H1 (cell line): Measurements from ENCODE around the gene PAK5. TPM values are rescaled to one million over a fixed set of nuclear protein-coding genes. Genes with fewer than 3 reads are reported as not detected.

ENCODE experiments used
- CTCF ChIA-PET: fragments of 300-600 bp; sonication (Branson Sonifier 250); formaldehyde crosslinking; loops from one replicate; lab custom pipeline; 2021; ENCODE audit not compliant: partially characterized antibody; lab: Charles Lee
- POLR2A ChIA-PET: fragments of 300-600 bp; sonication (Branson Sonifier 250); formaldehyde crosslinking; loops from one replicate; lab custom pipeline; 2021; ENCODE audit warnings: inconsistent platforms; ENCODE audit not compliant: partially characterized antibody; lab: Charles Lee
- DNase-seq, 2 experiments: peaks; one replicate each; pipeline versions ENCODE4 v3.0.0 to v3.0.0-alpha.2; 2010 to 2022; ENCODE audit warnings: low spot score in 2 of 2, low read depth in 1 of 2, mixed read lengths in 1 of 2
- FAIRE-seq: peaks from 2 replicates; lab custom pipeline; 2011; peaks lifted over from hg19 to GRCh38; lab: Jason Lieb, UNC
- H2AFZ ChIP-seq: 2 replicates; pipeline ENCODE4 v1.8.1; 2012; ENCODE audit warnings: low read length, inconsistent platforms
- H2AK5ac ChIP-seq: 2 replicates; pipeline ENCODE4 v1.6.1; 2013; ENCODE audit warnings: low read depth, low read length
- H2BK120ac ChIP-seq: replicated peaks from 2 replicates; pipeline ENCODE3; 2013; ENCODE audit warnings: low read depth, low read length, inconsistent platforms
- H2BK12ac ChIP-seq: 2 replicates; pipeline ENCODE4 v1.6.1; 2013; ENCODE audit warnings: low read depth, low read length
- H2BK15ac ChIP-seq: 2 replicates; pipeline ENCODE4 v1.6.1; 2013; ENCODE audit warnings: low read length
- H2BK20ac ChIP-seq: 2 replicates; pipeline ENCODE4 v1.6.1; 2013; ENCODE audit warnings: low read length
- H2BK5ac ChIP-seq: 2 replicates; pipeline ENCODE4 v1.6.1; 2013; ENCODE audit warnings: low read depth, low read length
- H3K14ac ChIP-seq: 2 replicates; pipeline ENCODE4 v1.6.1; 2013; ENCODE audit warnings: inconsistent platforms; ENCODE audit not compliant: insufficient read length
- H3K18ac ChIP-seq: 2 replicates; pipeline ENCODE4 v1.6.1; 2013; ENCODE audit warnings: low read length; ENCODE audit errors: extremely low read depth
- H3K23ac ChIP-seq: 2 replicates; pipeline ENCODE4 v1.6.1; 2013; ENCODE audit warnings: inconsistent platforms; ENCODE audit not compliant: insufficient read length
- H3K23me2 ChIP-seq: 2 replicates; pipeline ENCODE4 v1.6.1; 2013; ENCODE audit warnings: low read depth, low read length
- H3K27ac ChIP-seq: 2 replicates; pipeline ENCODE4 v1.6.1; 2011; ENCODE audit warnings: low read depth, low read length, inconsistent platforms
- H3K27me3 ChIP-seq, 4 experiments: replicated peaks in 1 of 4; 1 replicate in 1 of 4; 2 replicates in 3 of 4; pipeline versions ENCODE4 v1.6.1 to v1.8.1; 2011 to 2013; ENCODE audit warnings: low read length in 3 of 4, mild to moderate bottlenecking in 3 of 4, inconsistent platforms in 2 of 4, mixed read lengths in 2 of 4, moderate library complexity in 1 of 4; ENCODE audit not compliant: control insufficient read depth in 3 of 4, insufficient read depth in 3 of 4; ENCODE audit errors: extremely low read depth in 1 of 4
- H3K36me3 ChIP-seq, 4 experiments: 2 replicates each; pipeline versions ENCODE4 v1.6.1 to v1.8.1; 2011 to 2013; ENCODE audit warnings: mild to moderate bottlenecking in 4 of 4, low read length in 3 of 4, moderate library complexity in 2 of 4, control low read depth in 1 of 4, inconsistent platforms in 1 of 4; ENCODE audit not compliant: insufficient read depth in 4 of 4, control insufficient read depth in 2 of 4
- H3K4ac ChIP-seq: replicated peaks from 2 replicates; pipeline ENCODE3; 2013; ENCODE audit warnings: low read length, low read depth, mixed read lengths, inconsistent platforms; ENCODE audit not compliant: insufficient read length
- H3K4me1 ChIP-seq, 4 experiments: replicated peaks in 1 of 4; 1 replicate in 1 of 4; 2 replicates in 3 of 4; pipeline versions ENCODE4 v1.6.1 to v1.8.1; 2011 to 2013; ENCODE audit warnings: low read length in 3 of 4, inconsistent platforms in 2 of 4, mixed read lengths in 1 of 4; ENCODE audit not compliant: insufficient read depth in 4 of 4, control insufficient read depth in 3 of 4
- H3K4me2 ChIP-seq, 2 experiments: 2 replicates each; pipeline versions ENCODE4 v1.6.1 to v1.8.1; 2011 to 2013; ENCODE audit warnings: low read depth in 2 of 2, low read length in 2 of 2, control low read depth in 1 of 2, inconsistent platforms in 1 of 2, mild to moderate bottlenecking in 1 of 2; ENCODE audit not compliant: insufficient read depth in 1 of 2
- H3K4me3 ChIP-seq, 4 experiments: fragments of 200-600, 300-600 bp in 1 of 4; sonication (generic), shearing (Covaris generic), sonication (Bioruptor Twin) in 1 of 4; 2 replicates each; pipeline versions ENCODE4 v1.5.1 to v1.8.1; 2011 to 2016; ENCODE audit warnings: low read length in 4 of 4, low read depth in 3 of 4, control low read depth in 2 of 4, inconsistent platforms in 2 of 4, mild to moderate bottlenecking in 2 of 4, mixed read lengths in 1 of 4, moderate library complexity in 1 of 4; ENCODE audit not compliant: insufficient read depth in 2 of 4; ENCODE audit errors: extremely low read depth in 1 of 4
- H3K56ac ChIP-seq: replicated peaks from 2 replicates; pipeline ENCODE3; 2013; ENCODE audit warnings: low read depth, mild to moderate bottlenecking, mixed read lengths, low read length, inconsistent platforms; ENCODE audit not compliant: insufficient read length
- H3K79me1 ChIP-seq: 2 replicates; pipeline ENCODE4 v1.6.1; 2013; ENCODE audit warnings: low read depth, low read length, control low read depth
- H3K79me2 ChIP-seq, 2 experiments: 2 replicates each; pipeline versions ENCODE4 v1.6.1 to v1.8.1; 2012 to 2013; ENCODE audit warnings: low read length in 2 of 2, mild to moderate bottlenecking in 2 of 2, inconsistent platforms in 1 of 2; ENCODE audit not compliant: insufficient read depth in 2 of 2, control insufficient read depth in 1 of 2
- H3K9ac ChIP-seq, 4 experiments: replicated peaks in 1 of 4; 1 replicate in 1 of 4; 2 replicates in 3 of 4; pipeline versions ENCODE4 v1.6.1 to v1.8.1; 2011 to 2013; ENCODE audit warnings: low read depth in 3 of 4, low read length in 3 of 4, control low read depth in 2 of 4, mild to moderate bottlenecking in 2 of 4, moderate library complexity in 2 of 4, inconsistent platforms in 1 of 4; ENCODE audit errors: extremely low read depth in 1 of 4
- H3K9me3 ChIP-seq, 2 experiments: 2 replicates each; pipeline versions ENCODE4 v1.6.1 to v1.8.1; 2012 to 2013; ENCODE audit warnings: mild to moderate bottlenecking in 2 of 2, moderate library complexity in 2 of 2, control low read depth in 1 of 2, inconsistent platforms in 1 of 2, low read depth in 1 of 2, low read length in 1 of 2, mixed read lengths in 1 of 2; ENCODE audit not compliant: insufficient read depth in 2 of 2
- H4K20me1 ChIP-seq, 2 experiments: replicated peaks in 1 of 2; 2 replicates each; pipeline versions ENCODE3 to v1.8.1; 2011 to 2013; ENCODE audit warnings: inconsistent platforms in 2 of 2, low read length in 2 of 2, mild to moderate bottlenecking in 1 of 2; ENCODE audit not compliant: insufficient read depth in 2 of 2, control insufficient read depth in 1 of 2
- H4K5ac ChIP-seq: 2 replicates; pipeline ENCODE4 v1.6.1; 2013; ENCODE audit warnings: low read length, low read depth, mixed read lengths, inconsistent platforms; ENCODE audit not compliant: insufficient read length
- H4K8ac ChIP-seq: 2 replicates; pipeline ENCODE4 v1.8.0; 2013; ENCODE audit warnings: mild to moderate bottlenecking, moderate library complexity, low read length, inconsistent platforms; ENCODE audit not compliant: insufficient read depth; ENCODE audit errors: extremely low read depth
- H4K91ac ChIP-seq: replicated peaks from 2 replicates; pipeline ENCODE3; 2013; ENCODE audit warnings: low read length, mixed read lengths, inconsistent platforms; ENCODE audit not compliant: insufficient read length
- EP300 ChIP-seq, 2 experiments: IDR thresholded peaks; 1 replicate in 1 of 2; 2 replicates in 1 of 2; pipeline ENCODE4 v1.6.1; 2011 to 2012; ENCODE audit warnings: low read depth in 2 of 2, low read length in 2 of 2, mild to moderate bottlenecking in 2 of 2, borderline replicate concordance in 1 of 2, inconsistent platforms in 1 of 2, moderate library complexity in 1 of 2
- KDM4A ChIP-seq: IDR thresholded peaks from one replicate; pipeline ENCODE4 v1.7.1; 2012; ENCODE audit warnings: low read depth, mild to moderate bottlenecking, moderate library complexity, low read length, inconsistent platforms; ENCODE audit not compliant: severe bottlenecking
- MAX ChIP-seq: IDR thresholded peaks from 2 replicates; pipeline ENCODE4 v1.6.1; 2012; ENCODE audit warnings: inconsistent platforms
- RAD21 ChIP-seq, 2 experiments: IDR thresholded peaks in 1 of 2; conservative IDR thresholded peaks in 1 of 2; 2 replicates each; pipeline ENCODE4 v1.6.1; 2011; ENCODE audit warnings: low read depth in 2 of 2, low read length in 2 of 2, improper control_type of control experiment in 1 of 2, inconsistent platforms in 1 of 2, mild to moderate bottlenecking in 1 of 2, moderate library complexity in 1 of 2
- RFX5 ChIP-seq: IDR thresholded peaks from 2 replicates; pipeline ENCODE4 v1.6.1; 2011; ENCODE audit warnings: low read depth, low read length, improper control_type of control experiment, borderline replicate concordance
- SP2 ChIP-seq: IDR thresholded peaks from 2 replicates; pipeline ENCODE4 v1.6.1; 2012; ENCODE audit warnings: mild to moderate bottlenecking, low read length, inconsistent platforms
- SRF ChIP-seq: IDR thresholded peaks from 2 replicates; pipeline ENCODE4 v1.6.1; 2011; ENCODE audit warnings: mild to moderate bottlenecking, low read depth, low read length, moderate library complexity
- WGBS, 2 experiments: shearing (Covaris generic) in 1 of 2; methylation state at CpG; one replicate each; pipeline versions ENCODE4 v1.1.6 to v1.1.7; 2013 to 2015; ENCODE audit warnings: low lambda C conversion rate in 2 of 2, mixed read lengths in 2 of 2, inconsistent platforms in 1 of 2, low coverage in 1 of 2, missing lambda C conversion rate in 1 of 2; ENCODE audit not compliant: insufficient replicate concordance in 2 of 2, insufficient coverage in 1 of 2, insufficient read length in 1 of 2; ENCODE audit errors: extremely low coverage in 1 of 2, missing lambda C conversion rate in 1 of 2; 5-methylcytosine and 5-hydroxymethylcytosine counted together
- polyA plus RNA-seq, 7 experiments: library from polyadenylated mRNA; depleted of rRNA in 3 of 7; stranded (reverse) in 5 of 7; unstranded in 2 of 7; fragments of >200 nt in 5 of 7; fragments of 200-250 nt in 2 of 7; gene quantifications; 1 replicate in 5 of 7; 2 replicates in 1 of 7; 4 replicates in 1 of 7; pipeline versions ENCODE4 v1.2.1 to v1.2.3, GENCODE V29; 2011 to 2013; ENCODE audit warnings: missing spikeins in 2 of 7, mixed read lengths in 2 of 7
- total RNA-seq: library from RNA; stranded (reverse); fragmentation: NEBNext Ultra II Directional; extraction: Animal tissue kit (Norgen Biotek cat#: 25700); gene quantifications from 2 replicates; pipeline ENCODE4 v1.2.1, GENCODE V29; 2021
- TF ChIP-seq, protein P1 (sequence below): IDR thresholded peaks from 2 replicates; pipeline ENCODE4 v1.6.1; 2012; ENCODE audit warnings: inconsistent platforms
- TF ChIP-seq, protein P2 (sequence below): IDR thresholded peaks from 2 replicates; pipeline ENCODE4 v1.6.1; 2011; ENCODE audit warnings: low read depth, mild to moderate bottlenecking, low read length; ENCODE audit not compliant: insufficient read depth

Gene PAK5
- total and polyA plus RNA-seq, 2 of the 8 experiments (the other 6 are each of a cell fraction or from before 2014, with no cell fraction given) = 0.54 to 0.80 TPM

GRCh38 chr20:9594284-9594875 lies 244.5 kb downstream of the PAK5 start:
- Histone ChIP-seq H2BK12ac (no peak overlapping the region), H3K4me1 (no peaks in the 10 kb centered on the region), H3K4me2 (no peak overlapping the region), H3K4me3 (no peak overlapping the region), H3K79me2 (no peaks in the 10 kb centered on the region), H3K14ac (no peak overlapping the region), H3K56ac (no peak overlapping the region), H3K23me2 (no peaks in the 10 kb centered on the region), H4K20me1 (no peaks in the 10 kb centered on the region), H2BK120ac (no peak overlapping the region), H3K36me3 (no peaks in the 10 kb centered on the region), H3K4ac (no peak overlapping the region), H2BK15ac (no peak overlapping the region), H3K23ac (no peak overlapping the region), H2BK20ac (no peak overlapping the region), H4K91ac (no peak overlapping the region), H3K9ac (no peak overlapping the region), H3K27me3 (no peaks in the 10 kb centered on the region), H4K5ac (no peak overlapping the region), H2AFZ (no peak overlapping the region), H3K79me1 (no peaks in the 10 kb centered on the region), H3K18ac (no peak overlapping the region), H3K9me3 (0 out of 4 replicates have a peak, but pooled peaks cover 0 to 3% of the 10 kb centered on the region in 2 experiments), H2BK5ac (no peak overlapping the region), H2AK5ac (no peak overlapping the region), H3K27ac (no peak overlapping the region), H4K8ac (no peak overlapping the region)
- DNase-seq = no peak
- WGBS, 2 experiments = 93% methylated on average over 1 of the region's 1 CpG; no CpG with 5 or more reads in 1 of the 2 experiments
- ChIA-PET POLR2A (no interaction called here), CTCF (interaction anchor here (0.9 to 1.7 kb wide), 3 partner anchors 16 to 122 kb away, joined by 3 to 9 read pairs (median 6); no protein-coding TSS in a partner anchor)
- FAIRE-seq = no peak
- TF ChIP-seq SP2 (no peak), MAX (no peak), EP300 (IDR thresholded peaks at IDR 0.05; ENCODE audit: borderline replicate concordance in 1 of 2, low read depth in 2 of 2, low read length in 2 of 2) (no peak), KDM4A (no peak), RAD21 (IDR thresholded peaks at IDR 0.05 in 1 of 2, conservative IDR thresholded peaks at IDR 0.05 in 1 of 2; ENCODE audit: low read depth in 2 of 2, low read length in 2 of 2) (no peak), SRF (no peak), RFX5 (no peak)
- TF ChIP-seq, protein P1, sequence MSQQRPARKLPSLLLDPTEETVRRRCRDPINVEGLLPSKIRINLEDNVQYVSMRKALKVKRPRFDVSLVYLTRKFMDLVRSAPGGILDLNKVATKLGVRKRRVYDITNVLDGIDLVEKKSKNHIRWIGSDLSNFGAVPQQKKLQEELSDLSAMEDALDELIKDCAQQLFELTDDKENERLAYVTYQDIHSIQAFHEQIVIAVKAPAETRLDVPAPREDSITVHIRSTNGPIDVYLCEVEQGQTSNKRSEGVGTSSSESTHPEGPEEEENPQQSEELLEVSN = no peak
- TF ChIP-seq, protein P2, sequence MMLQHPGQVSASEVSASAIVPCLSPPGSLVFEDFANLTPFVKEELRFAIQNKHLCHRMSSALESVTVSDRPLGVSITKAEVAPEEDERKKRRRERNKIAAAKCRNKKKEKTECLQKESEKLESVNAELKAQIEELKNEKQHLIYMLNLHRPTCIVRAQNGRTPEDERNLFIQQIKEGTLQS = no peak
